HG03378 (cell line): ENCODE results near the gene SYNE2.

Experiments
- ATAC-seq: cut with Tn5 transposase; IDR thresholded peaks from one replicate; pipeline ENCODE4 v1.9.1; 2021; ENCODE audit warnings: mild to moderate bottlenecking, moderate library complexity; ENCODE audit not compliant: unreplicated experiment

Gene SYNE2

GRCh38 chr14:63960926-63961567 is 108.2 kb downstream of the SYNE2 start:
- ATAC-seq, result no peak

GRCh38 chr14:63962906-63963305 is 110.1 kb downstream of the SYNE2 start:
- ATAC-seq, result no peak

- ATAC-seq, result no peak
These were observed 110.6 kb downstream of the SYNE2 start for GRCh38 chr14:63963439-63963838.

- no peak for ATAC-seq
These were observed 111.3 kb downstream of the SYNE2 start for GRCh38 chr14:63964113-63964512.

- ATAC-seq, result no peak
These were observed 113.6 kb downstream of the SYNE2 start for GRCh38 chr14:63966407-63966806.

- ATAC-seq, result no peak
These were observed 119.6 kb downstream of the SYNE2 start for GRCh38 chr14:63972323-63972932.

GRCh38 chr14:63974176-63974575 is 121.4 kb downstream of the SYNE2 start:
- ATAC-seq, result no peak

- ATAC-seq, result no peak
These were observed 128.8 kb downstream of the SYNE2 start for GRCh38 chr14:63981569-63981968.

- no peak for ATAC-seq
These were observed 129.4 kb downstream of the SYNE2 start for GRCh38 chr14:63982156-63982555.

GRCh38 chr14:63982629-63983028 is 129.8 kb downstream of the SYNE2 start:
- no peak for ATAC-seq

GRCh38 chr14:63986789-63987533 is 134.2 kb downstream of the SYNE2 start:
- no peak for ATAC-seq

- no peak for ATAC-seq
These were observed 135.8 kb downstream of the SYNE2 start for GRCh38 chr14:63988579-63988978.

- ATAC-seq, result no peak
These were observed 139.0 kb downstream of the SYNE2 start for GRCh38 chr14:63991833-63992232.

- no peak for ATAC-seq
These were observed 140.1 kb downstream of the SYNE2 start for GRCh38 chr14:63992858-63993257.

- no peak for ATAC-seq
These were observed 141.2 kb downstream of the SYNE2 start for GRCh38 chr14:63993992-63994391.

GRCh38 chr14:63995285-63995684 is 142.5 kb downstream of the SYNE2 start:
- ATAC-seq, result no peak

GRCh38 chr14:63996016-63996415 is 143.2 kb downstream of the SYNE2 start:
- ATAC-seq, result no peak

GRCh38 chr14:63996625-63997220 is 143.9 kb downstream of the SYNE2 start:
- no peak for ATAC-seq

- no peak for ATAC-seq
These were observed 147.9 kb downstream of the SYNE2 start for GRCh38 chr14:64000749-64001148.

GRCh38 chr14:64005822-64006221 is 153.0 kb downstream of the SYNE2 start:
- ATAC-seq, result no peak

GRCh38 chr14:64008016-64008415 is 155.2 kb downstream of the SYNE2 start:
- ATAC-seq, result no peak

GRCh38 chr14:64012003-64012402 is 159.2 kb downstream of the SYNE2 start:
- no peak for ATAC-seq
